ENCODE results near the gene ATAD1.

GRCh38 chr10:87752566-87752965 is 65.5 kb downstream of the ATAD1 start:
- TF ChIP-seq CTCF (conservative IDR thresholded peaks at IDR 0.05 in 1 of 2, IDR thresholded peaks at IDR 0.05 in 1 of 2; ENCODE audit: low read depth in 1 of 2, low read length in 2 of 2) (no peak), EZH2 (IDR thresholded peaks at IDR 0.05; ENCODE audit: low read length, missing control alignments) (no peak)

Data from fibroblast of lung (primary cell).